ENCODE data around the gene WASHC3.

Gene WASHC3

DNA sequence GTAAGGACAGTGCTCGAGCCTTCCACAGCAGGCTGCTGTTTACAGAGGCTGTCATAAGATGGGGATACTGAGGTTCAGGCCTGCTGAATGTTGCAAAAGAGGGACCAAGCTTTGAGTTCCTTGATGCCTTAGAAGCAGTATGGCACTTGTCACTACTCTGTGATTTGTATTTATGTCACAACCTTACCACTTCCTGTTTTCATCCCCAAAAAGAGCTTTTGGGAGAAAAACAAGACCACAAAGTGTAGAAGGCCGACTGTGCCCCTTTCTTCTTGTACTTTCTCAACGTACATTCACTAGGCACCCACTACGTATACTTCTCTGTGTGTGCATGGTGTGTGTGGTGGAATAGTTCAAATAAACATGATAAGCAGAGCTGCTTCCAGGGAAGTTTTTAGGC, 94.3 kb downstream of the WASHC3 start:
- no peak for DNase-seq (ENCODE audit: low read depth)

GRCh38 chr12:101966496-101966895, 95.3 kb downstream of the WASHC3 start:
- DNase-seq (ENCODE audit: low read depth), result no peak

GRCh38 chr12:101963697-101964096, 98.1 kb downstream of the WASHC3 start:
- no peak for DNase-seq (ENCODE audit: low read depth)
